Left kidney (tissue), 2 donors: ENCODE data around the gene CDH16. TPM values are rescaled to one million over a fixed set of nuclear protein-coding genes. Genes with fewer than 3 reads are reported as not detected.
"Not testable (repeated sequence)": the region's sequence is repeated elsewhere in the genome, so short reads cannot be mapped to it uniquely, and the experiment has no call there.

ENCODE experiments used
- DNase-seq: peaks from one replicate; pipeline ENCODE4 v3.0.0-alpha.2; 2013
- polyA plus RNA-seq: library from polyadenylated mRNA; unstranded; fragments of 120-200 nt; gene quantifications from one replicate; pipeline ENCODE4 v1.2.1, GENCODE V29; 2013; ENCODE audit not compliant: insufficient read length

The CDH16 gene
- polyA plus RNA-seq, 1 donor, result 221 TPM

- no peak for DNase-seq
Measured at GRCh38 chr16:66873685-66874055, 45.0 kb downstream of the CDH16 start.

GRCh38 chr16:66872943-66873684 lies 45.6 kb downstream of the CDH16 start:
- DNase-seq, result peak; percentile 75

GRCh38 chr16:66872559-66872942 lies 46.1 kb downstream of the CDH16 start:
- no peak for DNase-seq

- DNase-seq, result no peak
Measured at GRCh38 chr16:66871840-66872239, 46.8 kb downstream of the CDH16 start.

GRCh38 chr16:66871363-66871762 lies 47.3 kb downstream of the CDH16 start:
- not testable (repeated sequence) for DNase-seq

GRCh38 chr16:66869424-66869823 lies 49.3 kb downstream of the CDH16 start:
- DNase-seq, result no peak

- DNase-seq, result no peak
Measured at GRCh38 chr16:66863707-66864106, 55.0 kb downstream of the CDH16 start.

GRCh38 chr16:66862023-66862520 lies 56.6 kb downstream of the CDH16 start:
- DNase-seq, result no peak

- DNase-seq, result no peak
Measured at GRCh38 chr16:66859397-66860068, 59.2 kb downstream of the CDH16 start.

- no peak for DNase-seq
Measured at GRCh38 chr16:66858740-66859396, 59.8 kb downstream of the CDH16 start.

Other genes with a start within 250 kb of the CDH16 start
- 71.6 TPM for gene CMTM4, start 222.1 kb downstream of the CDH16 start, polyA plus RNA-seq
- gene DYNC1LI2, start 167.3 kb downstream of the CDH16 start, polyA plus RNA-seq, result 174 TPM
- 0.12 TPM for gene TERB1, start 117.3 kb downstream of the CDH16 start, polyA plus RNA-seq
- gene NAE1, start 87.9 kb downstream of the CDH16 start, polyA plus RNA-seq, result 115 TPM
- gene CA7, start 74.5 kb downstream of the CDH16 start, polyA plus RNA-seq, result 0.65 TPM
- gene PDP2, start 38.4 kb downstream of the CDH16 start, polyA plus RNA-seq, result 15.0 TPM
- 3.7 TPM for gene RRAD, start 6.7 kb upstream of the CDH16 start, polyA plus RNA-seq
- 78.3 TPM for gene CIAO2B, start 15.5 kb upstream of the CDH16 start, polyA plus RNA-seq
- 41.1 TPM for gene CES2, start 16.6 kb upstream of the CDH16 start, polyA plus RNA-seq
- gene CES3, start 42.4 kb upstream of the CDH16 start, polyA plus RNA-seq, result 4.1 TPM
- gene CES4A, start 69.7 kb upstream of the CDH16 start, polyA plus RNA-seq, result 12.4 TPM
- 83.8 TPM for gene CBFB, start 110.3 kb upstream of the CDH16 start, polyA plus RNA-seq
- 29.3 TPM for gene PHAF1, start 191.1 kb upstream of the CDH16 start, polyA plus RNA-seq
- 6.8 TPM for gene B3GNT9, start 232.1 kb upstream of the CDH16 start, polyA plus RNA-seq
- 3.2 TPM for gene TRADD, start 241.0 kb upstream of the CDH16 start, polyA plus RNA-seq
- gene FBXL8, start 241.1 kb upstream of the CDH16 start, polyA plus RNA-seq, result 2.0 TPM
- 1.5 TPM for gene HSF4, start 245.9 kb upstream of the CDH16 start, polyA plus RNA-seq